G401.6 (cell line): Measurements from ENCODE around the gene RSRC2.
A peak's percentile ranks its signal among the peaks of the same experiment; 100 is the strongest.
"Not testable (repeated sequence)": the region's sequence is repeated elsewhere in the genome, so short reads cannot be mapped to it uniquely, and the experiment has no call there.

Experiments used
- FAIRE-seq: peaks from 2 replicates; lab custom pipeline; 2012; peaks lifted over from hg19 to GRCh38; lab: Jason Lieb, UNC

RSRC2 gene

GRCh38 chr12:122486360-122486759 lies 40.4 kb downstream of the RSRC2 start:
- FAIRE-seq, result not testable (repeated sequence)

- not testable (repeated sequence) for FAIRE-seq
Observed at GRCh38 chr12:122484385-122484784, 42.4 kb downstream of the RSRC2 start.

- FAIRE-seq, result no peak
Observed at GRCh38 chr12:122483969-122484368, 42.8 kb downstream of the RSRC2 start.

- FAIRE-seq, result no peak
Observed at GRCh38 chr12:122481861-122482260, 44.9 kb downstream of the RSRC2 start.

- FAIRE-seq, result no peak
Observed at GRCh38 chr12:122480753-122481152, 46.0 kb downstream of the RSRC2 start.

- FAIRE-seq, result no peak
Observed at GRCh38 chr12:122474324-122474716, 52.4 kb downstream of the RSRC2 start.

GRCh38 chr12:122473543-122474323 lies 53.0 kb downstream of the RSRC2 start:
- no peak for FAIRE-seq

- FAIRE-seq, result peak; percentile 90
Observed at GRCh38 chr12:122471324-122472226, 55.2 kb downstream of the RSRC2 start.

- not testable (repeated sequence) for FAIRE-seq
Observed at GRCh38 chr12:122470576-122470975, 56.2 kb downstream of the RSRC2 start.

GRCh38 chr12:122469856-122470255 lies 56.9 kb downstream of the RSRC2 start:
- not testable (repeated sequence) for FAIRE-seq

GRCh38 chr12:122467983-122468382 lies 58.8 kb downstream of the RSRC2 start:
- no peak for FAIRE-seq

- FAIRE-seq, result not testable (repeated sequence)
Observed at GRCh38 chr12:122464317-122465042, 62.3 kb downstream of the RSRC2 start.

- no peak for FAIRE-seq
Observed at GRCh38 chr12:122460641-122461040, 66.1 kb downstream of the RSRC2 start.

- FAIRE-seq, result no peak
Observed at GRCh38 chr12:122460061-122460460, 66.7 kb downstream of the RSRC2 start.

- FAIRE-seq, result no peak
Observed at GRCh38 chr12:122459211-122459610, 67.5 kb downstream of the RSRC2 start.

- FAIRE-seq, result no peak
Observed at GRCh38 chr12:122458105-122459035, 68.4 kb downstream of the RSRC2 start.

- no peak for FAIRE-seq
Observed at GRCh38 chr12:122457627-122458026, 69.1 kb downstream of the RSRC2 start.

GRCh38 chr12:122454739-122455138 lies 72.0 kb downstream of the RSRC2 start:
- FAIRE-seq, result no peak

GRCh38 chr12:122454250-122454721 lies 72.5 kb downstream of the RSRC2 start:
- no peak for FAIRE-seq
